ENCODE measurements around the gene SNX24. TPM values are rescaled to one million over a fixed set of nuclear protein-coding genes. Genes with fewer than 3 reads are reported as not detected.

SNX24 gene
- total RNA-seq, 1 experiment from 2014 or later, result 13.9 TPM

GRCh38 chr5:122882831-122883230 lies 37.4 kb downstream of the SNX24 start:
- H4K5ac ChIP-seq (ENCODE audit: insufficient read length, low read depth, low read length), result no peak overlapping the region
- H3K27ac ChIP-seq (ENCODE audit: insufficient read length, low read depth, low read length), result no peak overlapping the region
- no peaks in the 10 kb centered on the region for H3K23me2 ChIP-seq (ENCODE audit: insufficient read length, low read depth, low read length, poor library complexity, severe bottlenecking)
- no peaks in the 10 kb centered on the region for H3K79me1 ChIP-seq (ENCODE audit: insufficient read depth, low read depth, low read length, poor library complexity, severe bottlenecking)
- peaks cover 0 to 7% (median 4%) of the 10 kb centered on the region in 3 experiments; a peak in 6 of 7 replicates for H3K36me3 Mint-ChIP-seq (ENCODE audit: insufficient read depth in 1 of 3, low read depth in 3 of 3)
- no peak overlapping the region for H4K8ac ChIP-seq (replicated peaks; ENCODE audit: insufficient read length, low read depth, low read length)
- no peak overlapping the region for H3K9ac ChIP-seq (ENCODE audit: extremely low read depth, insufficient read length, low read length)
- H2BK5ac ChIP-seq (ENCODE audit: insufficient read length, low read length), result no peak overlapping the region
- H2BK20ac ChIP-seq (ENCODE audit: low read depth, low read length, poor library complexity, severe bottlenecking), result no peak overlapping the region
- H3K9me3 ChIP-seq (ENCODE audit: control insufficient read depth, low read depth, low read length), result no peaks in the 10 kb centered on the region
- peaks cover 0 to 4% of the 10 kb centered on the region in 2 experiments; a peak in 3 of 5 replicates for H3K9me3 Mint-ChIP-seq
- H2AK5ac ChIP-seq (ENCODE audit: insufficient read length, low read length), result no peak overlapping the region
- H3K14ac ChIP-seq (ENCODE audit: insufficient read depth, low read length), result no peak overlapping the region
- H2BK12ac ChIP-seq (ENCODE audit: insufficient read length, low read depth, low read length), result no peak overlapping the region
- H3K4me3 Mint-ChIP-seq, result no peak overlapping the region
- no peak overlapping the region for H2BK120ac ChIP-seq (ENCODE audit: low read depth, low read length, poor library complexity, severe bottlenecking)
- H2AFZ ChIP-seq (ENCODE audit: low read length), result no peak overlapping the region
- H3K4ac ChIP-seq (ENCODE audit: low read depth, low read length), result no peak overlapping the region
- no peak overlapping the region for H2BK15ac ChIP-seq (ENCODE audit: low read depth, low read length)
- no CpG with 5 or more reads among the region's 3 CpGs for WGBS (ENCODE audit: extremely low coverage, insufficient read length, low lambda C conversion rate)
- DNase-seq, result no peak
- no peaks in the 10 kb centered on the region for H3K27me3 Mint-ChIP-seq (ENCODE audit: low read depth)
- no peak for TF ChIP-seq CTCF (conservative IDR thresholded peaks at IDR 0.05)
- H3K27me3 ChIP-seq (ENCODE audit: insufficient read depth, low read length), result no peaks in the 10 kb centered on the region
- H3K4me2 ChIP-seq (ENCODE audit: insufficient read depth, insufficient read length, low read length), result no peak overlapping the region
- no peaks in the 10 kb centered on the region for H3K79me2 ChIP-seq (ENCODE audit: insufficient read depth, low read length)
- peaks cover 17 to 19% of the 10 kb centered on the region in 2 experiments for H3K4me1 Mint-ChIP-seq
- no peak overlapping the region for H3K18ac ChIP-seq (ENCODE audit: insufficient read length, low read depth, low read length)
- H4K20me1 ChIP-seq (ENCODE audit: control insufficient read depth, insufficient read depth, insufficient read length), result no peaks in the 10 kb centered on the region
- no peak overlapping the region for H4K91ac ChIP-seq (ENCODE audit: insufficient read length, low read depth, low read length)
- no peak overlapping the region for H3K23ac ChIP-seq (ENCODE audit: insufficient read length, low read depth, low read length)
- no peaks in the 10 kb centered on the region; the same call in 1 of the 2 replicates for H3K4me1 ChIP-seq (ENCODE audit: insufficient read depth, low read length)
- no peak overlapping the region for H3K56ac ChIP-seq (ENCODE audit: insufficient read length, low read depth, low read length)
- H3K27ac Mint-ChIP-seq, result no peak overlapping the region
- no peak overlapping the region for H3T11ph ChIP-seq (ENCODE audit: low read length)
